Neural cell (in vitro differentiated cells): ENCODE data around the gene RPTN. TPM values are rescaled to one million over a fixed set of nuclear protein-coding genes. Genes with fewer than 3 reads are reported as not detected.
"Not testable (repeated sequence)": the region's sequence is repeated elsewhere in the genome, so short reads cannot be mapped to it uniquely, and the experiment has no call there.

Experiments
- H2AFZ ChIP-seq: fragments of 200-600, 300-800 bp; sonication (generic), shearing (Covaris generic); 2 replicates; pipeline ENCODE4 v1.6.0; 2014; ENCODE audit warnings: low read depth, mild to moderate bottlenecking, antibody characterized with exemption, low read length, moderate library complexity
- H3F3A ChIP-seq: fragments of 200-600 bp; shearing (Covaris generic); 2 replicates; pipeline ENCODE4 v1.6.1; 2016; ENCODE audit warnings: mild to moderate bottlenecking, moderate library complexity, mixed read lengths, antibody characterized with exemption, low read length; ENCODE audit not compliant: insufficient read depth, poor library complexity, severe bottlenecking
- H3K27ac ChIP-seq: fragments of 200-600, 300-800 bp; sonication (generic), shearing (Covaris generic); 2 replicates; pipeline ENCODE4 v1.5.1; 2014; ENCODE audit warnings: mild to moderate bottlenecking, low read length, moderate library complexity
- H3K27me3 ChIP-seq: fragments of 300-800, 200-600 bp; sonication (generic), shearing (Covaris generic); 2 replicates; pipeline ENCODE4 v1.6.0; 2014; ENCODE audit warnings: mild to moderate bottlenecking, low read depth, low read length, moderate library complexity; ENCODE audit not compliant: insufficient read depth
- H3K36me3 ChIP-seq: fragments of 300-800, 200-600 bp; sonication (generic), shearing (Covaris generic); 2 replicates; pipeline ENCODE4 v1.5.1; 2014; ENCODE audit warnings: mild to moderate bottlenecking, antibody characterized with exemption, low read length, moderate library complexity; ENCODE audit not compliant: insufficient read depth
- H3K4me2 ChIP-seq: fragments of 300-800, 200-600 bp; sonication (generic), shearing (Covaris generic); 2 replicates; pipeline ENCODE4 v1.6.0; 2014; ENCODE audit warnings: mild to moderate bottlenecking, low read length
- H3K4me3 ChIP-seq: fragments of 300-800, 200-600 bp; sonication (generic), shearing (Covaris generic); 2 replicates; pipeline ENCODE4 v1.5.1; 2014; ENCODE audit warnings: mild to moderate bottlenecking, low read length, moderate library complexity
- H3K79me2 ChIP-seq: fragments of 200-600 bp; shearing (Covaris generic); replicated peaks from 2 replicates; pipeline ENCODE4 v1.6.0; 2014; ENCODE audit warnings: mild to moderate bottlenecking, low read length, moderate library complexity; ENCODE audit not compliant: insufficient read depth
- H3K9ac ChIP-seq: fragments of 300-800, 200-600 bp; sonication (generic), shearing (Covaris generic); 2 replicates; pipeline ENCODE4 v1.6.1; 2016; ENCODE audit warnings: mild to moderate bottlenecking, low read length, mixed read lengths
- H3K9me2 ChIP-seq: fragments of 200-600 bp; shearing (Covaris generic); 2 replicates; pipeline ENCODE4 v1.6.1; 2016; ENCODE audit warnings: mild to moderate bottlenecking, low read length, mixed read lengths; ENCODE audit not compliant: insufficient read depth
- H3K9me3 ChIP-seq: fragments of 200-600, 300-800 bp; sonication (generic), shearing (Covaris generic); 2 replicates; pipeline ENCODE4 v1.6.1; 2016; ENCODE audit warnings: mild to moderate bottlenecking, mixed run types, low read length, moderate library complexity, mixed read lengths
- H4K20me1 ChIP-seq: fragments of 200-600 bp; shearing (Covaris generic); 2 replicates; pipeline ENCODE4 v1.6.1; 2016; ENCODE audit warnings: mild to moderate bottlenecking, mixed run types; ENCODE audit not compliant: insufficient read depth
- CTCF ChIP-seq: fragments of 450-650 bp; IDR thresholded peaks from 2 replicates; pipeline ENCODE4 v1.5.1; 2014; ENCODE audit warnings: antibody characterized with exemption, mild to moderate bottlenecking, moderate library complexity; ENCODE audit not compliant: poor library complexity, severe bottlenecking
- EP300 ChIP-seq: fragments of 450-650 bp; conservative IDR thresholded peaks from 2 replicates; pipeline ENCODE4 v1.6.1; 2014; ENCODE audit warnings: antibody characterized with exemption, mild to moderate bottlenecking, moderate library complexity; ENCODE audit not compliant: poor library complexity, severe bottlenecking
- EZH2 ChIP-seq: fragments of 200-600, 300-800 bp; shearing (Covaris generic), sonication (generic); IDR thresholded peaks from 2 replicates; pipeline ENCODE4 v1.6.1; 2014; ENCODE audit warnings: antibody characterized with exemption, low read length, borderline replicate concordance, mild to moderate bottlenecking; ENCODE audit not compliant: insufficient read depth, poor library complexity, severe bottlenecking
- MXI1 ChIP-seq: fragments of 450-650 bp; conservative IDR thresholded peaks from 2 replicates; pipeline ENCODE4 v1.6.1; 2014; ENCODE audit warnings: antibody characterized with exemption, mild to moderate bottlenecking; ENCODE audit not compliant: poor library complexity, severe bottlenecking
- POLR2AphosphoS5 ChIP-seq: IDR thresholded peaks from 2 replicates; pipeline ENCODE4 v1.6.1; 2012
- RAD21 ChIP-seq: fragments of 450-650 bp; conservative IDR thresholded peaks from 2 replicates; pipeline ENCODE4 v1.6.1; 2014; ENCODE audit warnings: antibody characterized with exemption, mild to moderate bottlenecking, moderate library complexity
- REST ChIP-seq: IDR thresholded peaks from 2 replicates; pipeline ENCODE4 v1.6.1; 2012; ENCODE audit warnings: borderline replicate concordance
- SMC3 ChIP-seq: fragments of 450-650 bp; conservative IDR thresholded peaks from 2 replicates; pipeline ENCODE4 v1.6.1; 2014; ENCODE audit warnings: antibody characterized with exemption, mild to moderate bottlenecking, moderate library complexity; ENCODE audit not compliant: poor library complexity
- TAF1 ChIP-seq: IDR thresholded peaks from 2 replicates; pipeline ENCODE4 v1.6.1; 2012; ENCODE audit warnings: low read depth
- polyA plus RNA-seq: library from polyadenylated mRNA; depleted of rRNA; stranded (reverse); fragments of >200 nt; gene quantifications from 2 replicates; pipeline ENCODE4 v1.2.3, GENCODE V29; 2014

The RPTN gene
- polyA plus RNA-seq, 1 donor from 2014 or later = not detected

- no peaks in the 10 kb centered on the region for H3K9me2 ChIP-seq
- no peaks in the 10 kb centered on the region for H3F3A ChIP-seq
- no peak overlapping the region for H3K4me2 ChIP-seq
- no peak overlapping the region for H3K27ac ChIP-seq
- no peaks in the 10 kb centered on the region for H3K79me2 ChIP-seq
- no peak overlapping the region for H3K4me3 ChIP-seq
- H3K9ac ChIP-seq = no peak overlapping the region
- H4K20me1 ChIP-seq = no peaks in the 10 kb centered on the region
- TF ChIP-seq SMC3 = no peak
- TF ChIP-seq POLR2AphosphoS5 = no peak
- no peak for TF ChIP-seq TAF1
- no peak for TF ChIP-seq RAD21
- TF ChIP-seq REST = no peak
- TF ChIP-seq EP300 = no peak
- no peak for TF ChIP-seq EZH2
- TF ChIP-seq MXI1 = no peak
- no peak for TF ChIP-seq CTCF
- no peak overlapping the region for H2AFZ ChIP-seq
- H3K36me3 ChIP-seq = no peaks in the 10 kb centered on the region
- no peaks in the 10 kb centered on the region for H3K27me3 ChIP-seq
- H3K9me3 ChIP-seq = no peaks in the 10 kb centered on the region
Measured at GRCh38 chr1:152145769-152146168, 13.3 kb downstream of the RPTN start.

- not testable (repeated sequence) for H3K9ac ChIP-seq, H3K4me2 ChIP-seq, H3K9me2 ChIP-seq, H3K27ac ChIP-seq, H3K9me3 ChIP-seq, H2AFZ ChIP-seq, H3F3A ChIP-seq, H3K4me3 ChIP-seq, H3K79me2 ChIP-seq, H4K20me1 ChIP-seq, H3K36me3 ChIP-seq, H3K27me3 ChIP-seq
Measured at GRCh38 chr1:152144674-152145183, 14.3 kb downstream of the RPTN start.
